HepG2 (cell line): ENCODE results near the gene USP10. TPM values are rescaled to one million over a fixed set of nuclear protein-coding genes. Genes with fewer than 3 reads are reported as not detected.

ENCODE experiments used
- HOMEZ ChIP-seq: IDR thresholded peaks from 2 replicates; pipeline ENCODE4 v1.6.1; 2016; ENCODE audit warnings: low read depth
- HOXA7 ChIP-seq: sonication (generic); formaldehyde crosslinking; IDR thresholded peaks from 2 replicates; pipeline ENCODE4 v1.8.1; 2022; ENCODE audit warnings: mild to moderate bottlenecking, missing genetic modification reagents, moderate library complexity
- KLF12 ChIP-seq: sonication (generic); formaldehyde crosslinking; IDR thresholded peaks from 2 replicates; pipeline ENCODE4 v1.4.0; 2020; ENCODE audit warnings: missing genetic modification reagents, borderline replicate concordance
- MED1 ChIP-seq: sonication (generic); formaldehyde crosslinking; IDR thresholded peaks from 2 replicates; pipeline ENCODE4 v1.4.0; 2020; ENCODE audit warnings: missing genetic modification reagents
- MYNN ChIP-seq: sonication (generic); formaldehyde crosslinking; IDR thresholded peaks from 2 replicates; pipeline ENCODE4 v1.4.0; 2020; ENCODE audit warnings: mild to moderate bottlenecking, low read depth, missing genetic modification reagents
- NCOA5 ChIP-seq: sonication (generic); formaldehyde crosslinking; IDR thresholded peaks from 2 replicates; pipeline ENCODE4 v1.4.0; 2020; ENCODE audit warnings: missing genetic modification reagents
- NFKB2 ChIP-seq: sonication (generic); formaldehyde crosslinking; IDR thresholded peaks from 2 replicates; pipeline ENCODE4 v1.4.0; 2020; ENCODE audit warnings: missing genetic modification reagents, borderline replicate concordance
- PRDM10 ChIP-seq: sonication (generic); formaldehyde crosslinking; IDR thresholded peaks from 2 replicates; pipeline ENCODE4 v1.4.0; 2020; ENCODE audit warnings: low read depth, missing genetic modification reagents
- RBAK ChIP-seq: sonication (generic); formaldehyde crosslinking; IDR thresholded peaks from 2 replicates; pipeline ENCODE4 v1.5.1; 2020; ENCODE audit warnings: mild to moderate bottlenecking, missing genetic modification reagents
- SETDB1 ChIP-seq: sonication (generic); formaldehyde crosslinking; IDR thresholded peaks from 2 replicates; pipeline ENCODE4 v1.5.1; 2020; ENCODE audit warnings: missing genetic modification reagents, mild to moderate bottlenecking, borderline replicate concordance
- ZFP36 ChIP-seq: fragments of 150-350 bp; IDR thresholded peaks from 2 replicates; pipeline ENCODE4 v1.6.1; 2018; ENCODE audit warnings: borderline replicate concordance, low read length, low read depth; ENCODE audit not compliant: partially characterized antibody
- ZMYM4 ChIP-seq: sonication (generic); formaldehyde crosslinking; IDR thresholded peaks from 2 replicates; pipeline ENCODE4 v1.8.1; 2023; ENCODE audit warnings: mild to moderate bottlenecking, missing genetic modification reagents
- ZNF296 ChIP-seq: sonication (generic); formaldehyde crosslinking; conservative IDR thresholded peaks from 2 replicates; pipeline ENCODE4 v1.5.0; 2020; ENCODE audit warnings: mild to moderate bottlenecking, missing genetic modification reagents
- ZNF30 ChIP-seq: sonication (generic); formaldehyde crosslinking; IDR thresholded peaks from 2 replicates; pipeline ENCODE4 v1.5.0; 2020; ENCODE audit warnings: mild to moderate bottlenecking, missing genetic modification reagents
- ZNF501 ChIP-seq: sonication (generic); formaldehyde crosslinking; IDR thresholded peaks from 2 replicates; pipeline ENCODE4 v1.5.1; 2020; ENCODE audit warnings: mild to moderate bottlenecking, moderate library complexity, missing genetic modification reagents
- ZNF672 ChIP-seq: sonication (generic); formaldehyde crosslinking; IDR thresholded peaks from 2 replicates; pipeline ENCODE4 v1.8.1; 2022; ENCODE audit warnings: missing genetic modification reagents
- polyA plus RNA-seq, 8 experiments: library from polyadenylated mRNA; depleted of rRNA in 3 of 8; stranded (reverse) in 7 of 8; unstranded in 1 of 8; fragments of >200 nt; fragmentation: Illumina TruSeq in 4 of 8; extraction: Trizol in 4 of 8; gene quantifications; 2 replicates each; pipeline versions ENCODE4 v1.2.1 to v1.2.3, GENCODE V29; 2011 to 2016; ENCODE audit warnings: low read depth in 4 of 8, missing spikeins in 1 of 8, mixed read lengths in 1 of 8; ENCODE audit not compliant: insufficient read depth in 1 of 8
- total RNA-seq, 5 experiments: library from RNA; depleted of rRNA; stranded (reverse); fragments of >200 nt; fragmentation: Illumina TruSeq; extraction: Trizol; gene quantifications; 2 replicates each; pipeline ENCODE4 v1.2.3, GENCODE V29; 2016; ENCODE audit warnings: low read depth in 1 of 5
- TF ChIP-seq, protein P1 (sequence below): sonication (generic); formaldehyde crosslinking; conservative IDR thresholded peaks from 2 replicates; pipeline ENCODE4 v1.4.0; 2020; ENCODE audit warnings: missing genetic modification reagents
- TF ChIP-seq, protein P2 (sequence below): sonication (generic); formaldehyde crosslinking; conservative IDR thresholded peaks from 2 replicates; pipeline ENCODE4 v1.4.0; 2020; ENCODE audit warnings: missing genetic modification reagents
- TF ChIP-seq, protein P3 (sequence below): IDR thresholded peaks from 2 replicates; pipeline ENCODE4 v1.6.1; 2018; ENCODE audit warnings: missing genetic modification reagents, mild to moderate bottlenecking, missing compliant biosample characterization

USP10 gene
- total and polyA plus RNA-seq, 2 of the 13 experiments (the other 11 are each of a cell fraction or from before 2014, with no cell fraction given), result 79.1 to 122 TPM

DNA sequence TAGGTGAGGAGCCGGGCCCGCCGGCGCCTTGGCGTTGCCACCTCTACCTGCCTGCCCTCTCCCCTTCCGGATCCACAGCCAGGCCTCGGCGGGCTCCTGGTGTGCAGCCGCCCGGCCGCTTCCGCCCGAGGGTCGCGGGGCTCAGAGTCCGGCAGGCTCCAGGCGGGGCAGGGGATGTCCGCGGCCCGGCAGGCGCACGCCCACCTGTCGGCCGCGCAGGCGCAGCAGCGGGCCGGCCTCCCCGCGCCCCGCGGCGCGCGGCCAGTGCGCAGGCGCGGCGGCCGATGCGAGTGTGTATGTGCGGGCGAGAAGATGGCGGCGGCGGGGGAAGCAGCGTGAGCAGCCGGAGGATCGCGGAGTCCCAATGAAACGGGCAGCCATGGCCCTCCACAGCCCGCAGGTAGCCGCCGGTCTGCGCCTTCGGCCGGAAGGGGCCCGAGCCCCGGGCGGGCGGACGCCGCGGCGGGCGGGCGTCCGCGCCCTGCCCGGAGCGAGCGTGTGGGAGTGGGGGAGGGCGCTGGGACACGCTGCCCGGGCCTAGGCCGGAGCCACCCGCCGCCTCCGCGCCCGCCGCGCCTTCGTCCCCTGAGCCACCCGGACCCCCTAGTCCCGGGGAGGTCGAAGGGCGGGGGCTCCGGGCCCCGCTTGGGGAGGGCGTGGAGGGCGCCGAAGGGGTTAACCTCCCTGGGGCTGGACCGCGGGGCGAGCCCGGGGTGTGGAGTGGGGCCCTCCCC lies at the start of gene USP10 (continued):
- TF ChIP-seq PRDM10 (CRISPR knock-in tag), result no peak
- TF ChIP-seq ZNF501, result peak; percentile 92; the same call in 1 of the 2 replicates
- TF ChIP-seq, protein P1, sequence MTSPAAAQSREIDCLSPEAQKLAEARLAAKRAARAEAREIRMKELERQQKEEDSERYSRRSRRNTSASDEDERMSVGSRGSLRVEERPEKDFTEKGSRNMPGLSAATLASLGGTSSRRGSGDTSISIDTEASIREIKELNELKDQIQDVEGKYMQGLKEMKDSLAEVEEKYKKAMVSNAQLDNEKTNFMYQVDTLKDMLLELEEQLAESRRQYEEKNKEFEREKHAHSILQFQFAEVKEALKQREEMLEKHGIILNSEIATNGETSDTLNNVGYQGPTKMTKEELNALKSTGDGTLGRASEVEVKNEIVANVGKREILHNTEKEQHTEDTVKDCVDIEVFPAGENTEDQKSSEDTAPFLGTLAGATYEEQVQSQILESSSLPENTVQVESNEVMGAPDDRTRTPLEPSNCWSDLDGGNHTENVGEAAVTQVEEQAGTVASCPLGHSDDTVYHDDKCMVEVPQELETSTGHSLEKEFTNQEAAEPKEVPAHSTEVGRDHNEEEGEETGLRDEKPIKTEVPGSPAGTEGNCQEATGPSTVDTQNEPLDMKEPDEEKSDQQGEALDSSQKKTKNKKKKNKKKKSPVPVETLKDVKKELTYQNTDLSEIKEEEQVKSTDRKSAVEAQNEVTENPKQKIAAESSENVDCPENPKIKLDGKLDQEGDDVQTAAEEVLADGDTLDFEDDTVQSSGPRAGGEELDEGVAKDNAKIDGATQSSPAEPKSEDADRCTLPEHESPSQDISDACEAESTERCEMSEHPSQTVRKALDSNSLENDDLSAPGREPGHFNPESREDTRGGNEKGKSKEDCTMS (CRISPR knock-in tag), result no peak
- TF ChIP-seq ZNF30 (CRISPR knock-in tag), result no peak
- TF ChIP-seq NCOA5 (CRISPR knock-in tag), result no peak
- TF ChIP-seq SETDB1 (CRISPR knock-in tag), result no peak
- peak; percentile 74 for TF ChIP-seq ZMYM4 (CRISPR knock-in tag)
- TF ChIP-seq NFKB2 (CRISPR knock-in tag), result peak; percentile 89; the same call in 1 of the 2 replicates
- peak; percentile 85 for TF ChIP-seq MED1 (CRISPR knock-in tag)
- TF ChIP-seq HOMEZ (CRISPR knock-in tag), result peak; percentile 22; the same call in 1 of the 2 replicates
- TF ChIP-seq, protein P2, sequence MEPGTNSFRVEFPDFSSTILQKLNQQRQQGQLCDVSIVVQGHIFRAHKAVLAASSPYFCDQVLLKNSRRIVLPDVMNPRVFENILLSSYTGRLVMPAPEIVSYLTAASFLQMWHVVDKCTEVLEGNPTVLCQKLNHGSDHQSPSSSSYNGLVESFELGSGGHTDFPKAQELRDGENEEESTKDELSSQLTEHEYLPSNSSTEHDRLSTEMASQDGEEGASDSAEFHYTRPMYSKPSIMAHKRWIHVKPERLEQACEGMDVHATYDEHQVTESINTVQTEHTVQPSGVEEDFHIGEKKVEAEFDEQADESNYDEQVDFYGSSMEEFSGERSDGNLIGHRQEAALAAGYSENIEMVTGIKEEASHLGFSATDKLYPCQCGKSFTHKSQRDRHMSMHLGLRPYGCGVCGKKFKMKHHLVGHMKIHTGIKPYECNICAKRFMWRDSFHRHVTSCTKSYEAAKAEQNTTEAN (CRISPR knock-in tag), result no peak; the same call in none of the 2 replicates
- TF ChIP-seq ZFP36, result no peak
- TF ChIP-seq, protein P3, sequence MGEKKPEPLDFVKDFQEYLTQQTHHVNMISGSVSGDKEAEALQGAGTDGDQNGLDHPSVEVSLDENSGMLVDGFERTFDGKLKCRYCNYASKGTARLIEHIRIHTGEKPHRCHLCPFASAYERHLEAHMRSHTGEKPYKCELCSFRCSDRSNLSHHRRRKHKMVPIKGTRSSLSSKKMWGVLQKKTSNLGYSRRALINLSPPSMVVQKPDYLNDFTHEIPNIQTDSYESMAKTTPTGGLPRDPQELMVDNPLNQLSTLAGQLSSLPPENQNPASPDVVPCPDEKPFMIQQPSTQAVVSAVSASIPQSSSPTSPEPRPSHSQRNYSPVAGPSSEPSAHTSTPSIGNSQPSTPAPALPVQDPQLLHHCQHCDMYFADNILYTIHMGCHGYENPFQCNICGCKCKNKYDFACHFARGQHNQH (CRISPR knock-in tag), result 0 out of 2 replicates have a peak, but pooled peaks have one; percentile 52
- TF ChIP-seq RBAK, result no peak
- TF ChIP-seq HOXA7 (CRISPR knock-in tag), result no peak
- no peak for TF ChIP-seq MYNN (CRISPR knock-in tag)
- peak; percentile 83; the same call in 1 of the 2 replicates for TF ChIP-seq ZNF672 (CRISPR knock-in tag)
- no peak for TF ChIP-seq ZNF296 (CRISPR knock-in tag)
- peak; percentile 87; the same call in 1 of the 2 replicates for TF ChIP-seq KLF12 (CRISPR knock-in tag)
